Spleen (tissue), 7 donors: ENCODE results near the gene LYRM1.

Source experiments
- POLR2A ChIP-seq, 3 donors: fragments of 450-650 bp; IDR thresholded peaks; one replicate each; pipeline ENCODE4 v1.5.1; 2017; ENCODE audit warnings: antibody characterized with exemption in 3 of 3, mild to moderate bottlenecking in 1 of 3
- POLR2AphosphoS5 ChIP-seq, 3 donors: sonication (generic); formaldehyde crosslinking; IDR thresholded peaks; one replicate each; pipeline ENCODE4 v1.5.1; 2017; ENCODE audit warnings: antibody characterized with exemption in 3 of 3
- TF ChIP-seq, protein P1 (sequence below), 11 experiments: fragments of 200-600 bp in 7 of 11; fragments of 450-650 bp in 4 of 11; sonication (generic) in 4 of 11; IDR thresholded peaks in 8 of 11; conservative IDR thresholded peaks in 3 of 11; 1 replicate in 7 of 11; 2 replicates in 4 of 11; pipeline versions ENCODE4 v1.4.0 to v1.8.0; 2016 to 2021; ENCODE audit warnings: antibody characterized with exemption in 11 of 11, inconsistent platforms in 4 of 11, mild to moderate bottlenecking in 1 of 11
- donor health status: DM: no; HTN: no; CAD: no; lungs with moderate emphysema.
- donor health status: DM: no; HTN: no; CAD: no.
- donor health status: DM: no; HTN: no; CAD: no.

DNA sequence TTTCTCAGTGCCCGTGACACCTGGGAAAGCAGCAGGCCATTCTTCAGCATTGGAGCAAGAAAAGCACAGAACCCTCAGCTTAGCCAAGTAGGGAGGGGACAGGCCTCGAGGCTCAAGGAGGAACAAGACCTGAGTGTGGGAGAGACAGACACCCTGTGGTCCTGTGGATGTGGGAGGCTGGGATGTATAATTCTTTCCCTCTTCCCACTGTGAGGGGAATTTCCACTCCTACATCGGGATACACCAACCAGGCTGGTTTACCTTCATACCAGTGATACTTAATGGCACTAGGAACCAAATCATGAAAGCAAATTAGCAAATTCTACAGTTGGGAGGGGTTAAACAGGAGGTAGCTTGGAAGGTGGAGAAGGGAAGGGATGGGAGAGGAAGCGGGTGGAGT, 41.7 kb downstream of the LYRM1 start:
- TF ChIP-seq POLR2A (IDR thresholded peaks at IDR 0.05) (no peak), POLR2AphosphoS5 (IDR thresholded peaks at IDR 0.05) (no peak)
- TF ChIP-seq, protein P1, sequence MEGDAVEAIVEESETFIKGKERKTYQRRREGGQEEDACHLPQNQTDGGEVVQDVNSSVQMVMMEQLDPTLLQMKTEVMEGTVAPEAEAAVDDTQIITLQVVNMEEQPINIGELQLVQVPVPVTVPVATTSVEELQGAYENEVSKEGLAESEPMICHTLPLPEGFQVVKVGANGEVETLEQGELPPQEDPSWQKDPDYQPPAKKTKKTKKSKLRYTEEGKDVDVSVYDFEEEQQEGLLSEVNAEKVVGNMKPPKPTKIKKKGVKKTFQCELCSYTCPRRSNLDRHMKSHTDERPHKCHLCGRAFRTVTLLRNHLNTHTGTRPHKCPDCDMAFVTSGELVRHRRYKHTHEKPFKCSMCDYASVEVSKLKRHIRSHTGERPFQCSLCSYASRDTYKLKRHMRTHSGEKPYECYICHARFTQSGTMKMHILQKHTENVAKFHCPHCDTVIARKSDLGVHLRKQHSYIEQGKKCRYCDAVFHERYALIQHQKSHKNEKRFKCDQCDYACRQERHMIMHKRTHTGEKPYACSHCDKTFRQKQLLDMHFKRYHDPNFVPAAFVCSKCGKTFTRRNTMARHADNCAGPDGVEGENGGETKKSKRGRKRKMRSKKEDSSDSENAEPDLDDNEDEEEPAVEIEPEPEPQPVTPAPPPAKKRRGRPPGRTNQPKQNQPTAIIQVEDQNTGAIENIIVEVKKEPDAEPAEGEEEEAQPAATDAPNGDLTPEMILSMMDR (IDR thresholded peaks at IDR 0.05 in 8 of 11, conservative IDR thresholded peaks at IDR 0.05 in 3 of 11), result no peak
